K562 (cell line): ENCODE data around the gene ATXN7L2. TPM values are rescaled to one million over a fixed set of nuclear protein-coding genes. Genes with fewer than 3 reads are reported as not detected.
A peak's percentile ranks its signal among the peaks of the same experiment; 100 is the strongest.

ENCODE experiments used
- ATAC-seq: fragments of 200-7000 bp; cut with Tn5 transposase; 3 replicates; pipeline ENCODE4 v1.9.1; 2020; ENCODE audit warnings: moderate library complexity
- BruUV-seq: library from RNA; stranded (reverse); fragments of 400-500 nt; replicated peaks from 2 replicates; lab custom pipeline; 2021; lab: Mats Ljungman, UMichigan
- CTCF ChIA-PET: fragments of 300-600 bp; formaldehyde crosslinking; extraction: SDS; loops from one replicate; lab custom pipeline; 2021; ENCODE audit warnings: low intra/inter-chr PET ratio; lab: Yijun Ruan, JAX
- POLR2A ChIA-PET: fragments of 300-600, 350-650 bp; sonication (Branson Sonifier 250); formaldehyde crosslinking; extraction: SDS; loops from one replicate; lab custom pipeline; 2021; ENCODE audit warnings: antibody characterized with exemption, inconsistent platforms; lab: Yijun Ruan, JAX
- DNase-seq, 4 experiments: peaks; one replicate each; pipeline versions ENCODE4 v3.0.0 to v3.0.0-alpha.2; 2011 to 2018; ENCODE audit warnings: low spot score in 3 of 4, mixed read lengths in 3 of 4; ENCODE audit errors: extremely low read depth in 1 of 4
- FAIRE-seq: peaks from 2 replicates; lab custom pipeline; 2011; peaks lifted over from hg19 to GRCh38; lab: Jason Lieb, UNC
- H2AFZ ChIP-seq: 2 replicates; pipeline ENCODE4 v1.6.0; 2011; ENCODE audit warnings: low read depth, low read length, control low read depth, inconsistent platforms
- H3K27ac ChIP-seq: fragments of 200-600 bp; 3 replicates; pipeline ENCODE4 v1.8.0; 2011; ENCODE audit warnings: low read depth, mild to moderate bottlenecking, control low read depth, inconsistent platforms, low read length, moderate library complexity, mixed read lengths; ENCODE audit errors: extremely low read depth
- H3K27me3 ChIP-seq, 2 experiments: fragments of 300-600 bp in 1 of 2; 2 replicates in 1 of 2; 3 replicates in 1 of 2; pipeline versions ENCODE4 v1.6.0 to v1.8.0; 2011; ENCODE audit warnings: inconsistent platforms in 2 of 2, low read length in 2 of 2, mild to moderate bottlenecking in 1 of 2, mixed read lengths in 1 of 2, moderate library complexity in 1 of 2; ENCODE audit not compliant: control insufficient read depth in 2 of 2, insufficient read depth in 2 of 2
- H3K36me3 ChIP-seq: fragments of 300-600 bp; 3 replicates; pipeline ENCODE4 v1.8.0; 2011; ENCODE audit warnings: mild to moderate bottlenecking, low read length, inconsistent platforms; ENCODE audit not compliant: control insufficient read depth, insufficient read depth
- H3K4me1 ChIP-seq, 2 experiments: fragments of 200-600 bp in 1 of 2; replicated peaks in 1 of 2; 2 replicates in 1 of 2; 3 replicates in 1 of 2; pipeline versions ENCODE4 v1.5.1 to v1.8.0; 2011; ENCODE audit warnings: inconsistent platforms in 2 of 2, low read length in 2 of 2, mild to moderate bottlenecking in 1 of 2, mixed read lengths in 1 of 2, moderate library complexity in 1 of 2; ENCODE audit not compliant: control insufficient read depth in 2 of 2, insufficient read depth in 2 of 2
- H3K4me2 ChIP-seq: 2 replicates; pipeline ENCODE4 v1.6.1; 2011; ENCODE audit warnings: low read length, control low read depth, inconsistent platforms, mixed read lengths; ENCODE audit not compliant: insufficient read depth
- H3K4me3 ChIP-seq: fragments of 200-600 bp; sonication (generic), shearing (Covaris generic); 2 replicates; pipeline ENCODE4 v1.5.1; 2016; ENCODE audit warnings: control low read depth, inconsistent platforms
- H3K79me2 ChIP-seq: fragments of 200-600 bp; 3 replicates; pipeline ENCODE4 v1.8.0; 2011; ENCODE audit warnings: low read length, inconsistent platforms; ENCODE audit not compliant: control insufficient read depth, insufficient read depth
- H3K9ac ChIP-seq, 2 experiments: 2 replicates each; pipeline versions ENCODE4 v1.6.0 to v1.6.1; 2011; ENCODE audit warnings: low read depth in 2 of 2, low read length in 2 of 2, control low read depth in 1 of 2, inconsistent platforms in 1 of 2, mild to moderate bottlenecking in 1 of 2, mixed read lengths in 1 of 2; ENCODE audit not compliant: insufficient read depth in 1 of 2
- H3K9me1 ChIP-seq: one replicate; pipeline ENCODE4 v1.6.0; 2011; ENCODE audit warnings: inconsistent platforms, mild to moderate bottlenecking, low read length, moderate library complexity; ENCODE audit not compliant: control insufficient read depth, insufficient read depth
- H3K9me3 ChIP-seq: replicated peaks from 2 replicates; pipeline ENCODE4 v1.5.1; 2011; ENCODE audit warnings: low read depth, low read length, inconsistent platforms; ENCODE audit not compliant: control insufficient read depth, insufficient read depth
- H4K20me1 ChIP-seq: replicated peaks from 2 replicates; pipeline ENCODE4 v1.6.1; 2011; ENCODE audit warnings: low read length, inconsistent platforms, mixed read lengths; ENCODE audit not compliant: control insufficient read depth, insufficient read depth
- ADNP ChIP-seq: fragments of 200-800 bp; sonication (Bioruptor generic); IDR thresholded peaks from 2 replicates; pipeline ENCODE4 v1.6.1; 2016; ENCODE audit warnings: missing genetic modification characterization, missing compliant biosample characterization
- CXXC5 ChIP-seq: fragments of 250-450 bp; sonication (Bioruptor Pico); IDR thresholded peaks from 2 replicates; pipeline ENCODE4 v1.8.0; 2022; ENCODE audit warnings: inconsistent platforms, mild to moderate bottlenecking, moderate library complexity
- ESRRA ChIP-seq: fragments of 450-650 bp; IDR thresholded peaks from 2 replicates; pipeline ENCODE4 v1.6.1; 2014; ENCODE audit warnings: low read depth, mild to moderate bottlenecking, moderate library complexity, borderline replicate concordance
- HDAC6 ChIP-seq: IDR thresholded peaks from 2 replicates; pipeline ENCODE4 v1.6.1; 2012; ENCODE audit warnings: low read depth, mild to moderate bottlenecking, control low read depth, inconsistent platforms, low read length, moderate library complexity
- HOXB6 ChIP-seq: fragments of 250-450 bp; sonication (Bioruptor Pico); IDR thresholded peaks from 2 replicates; pipeline ENCODE4 v1.5.1; 2022; ENCODE audit warnings: mild to moderate bottlenecking, borderline replicate concordance
- KDM1A ChIP-seq, 2 experiments: fragments of 450-650 bp; IDR thresholded peaks; 2 replicates each; pipeline ENCODE4 v1.6.1; 2016; ENCODE audit warnings: mild to moderate bottlenecking in 2 of 2
- POLR2AphosphoS2 ChIP-seq: IDR thresholded peaks from 2 replicates; pipeline ENCODE4 v1.6.1; 2012; ENCODE audit warnings: low read length, improper control_type of control experiment
- WGBS: fragments of 100-300 bp; shearing (Covaris generic); methylation state at CpG from one replicate; pipeline ENCODE4 v1.1.6; 2016; ENCODE audit warnings: low coverage, mixed read lengths; ENCODE audit not compliant: insufficient coverage; ENCODE audit errors: missing lambda C conversion rate; 5-methylcytosine and 5-hydroxymethylcytosine counted together
- in situ Hi-C: fragments of 300-500 bp; cut with MboI; formaldehyde crosslinking; loops from 4 replicates; pipeline ENCODE4 v1.15.0; 2018; ENCODE audit warnings: inconsistent platforms, mixed read lengths
- intact Hi-C: fragments of 100-400 bp; cut with micrococcal nuclease; formaldehyde crosslinking; loops from 2 replicates; pipeline ENCODE4 v1.14.2; 2022
- polyA plus RNA-seq, 8 experiments: library from polyadenylated mRNA; depleted of rRNA in 4 of 8; stranded (reverse) in 5 of 8; unstranded in 3 of 8; fragments of >200 nt; fragmentation: Nextera tagmentation in 2 of 8; fragmentation: Illumina TruSeq in 1 of 8; extraction: Ambion mirVana in 2 of 8; extraction: Trizol in 1 of 8; gene quantifications; 2 replicates each; pipeline versions ENCODE4 v1.2.1 to v1.2.3, GENCODE V29; 2011 to 2014; ENCODE audit warnings: inconsistent platforms in 1 of 8, missing spikeins in 1 of 8
- total RNA-seq, 7 experiments: library from RNA; depleted of rRNA in 6 of 7; stranded (reverse); fragments of >200 nt in 6 of 7; fragmentation: Illumina TruSeq in 2 of 7; extraction: Trizol in 2 of 7; gene quantifications; 2 replicates each; pipeline versions ENCODE4 v1.2.1 to v1.2.3, GENCODE V29; 2011 to 2021; ENCODE audit warnings: low replicate concordance in 1 of 7
- TF ChIP-seq, protein P1 (sequence below): sonication (generic); formaldehyde crosslinking; IDR thresholded peaks from 2 replicates; pipeline ENCODE4 v1.8.0; 2022; ENCODE audit warnings: mild to moderate bottlenecking, missing genetic modification reagents
- TF ChIP-seq, protein P2 (sequence below): sonication (generic); formaldehyde crosslinking; IDR thresholded peaks from 2 replicates; pipeline ENCODE4 v1.8.0; 2022; ENCODE audit warnings: missing genetic modification reagents, mild to moderate bottlenecking, moderate library complexity, borderline replicate concordance
- TF ChIP-seq, protein P3 (sequence below): sonication (generic); formaldehyde crosslinking; IDR thresholded peaks from 2 replicates; pipeline ENCODE4 v1.8.1; 2023; ENCODE audit warnings: missing genetic modification reagents, mild to moderate bottlenecking, borderline replicate concordance

Gene ATXN7L2
- total and polyA plus RNA-seq, 9 of the 15 experiments (the other 6 are each of a cell fraction or from before 2014, with no cell fraction given) = 0.21 to 10.4 (median 5.8) TPM

DNA sequence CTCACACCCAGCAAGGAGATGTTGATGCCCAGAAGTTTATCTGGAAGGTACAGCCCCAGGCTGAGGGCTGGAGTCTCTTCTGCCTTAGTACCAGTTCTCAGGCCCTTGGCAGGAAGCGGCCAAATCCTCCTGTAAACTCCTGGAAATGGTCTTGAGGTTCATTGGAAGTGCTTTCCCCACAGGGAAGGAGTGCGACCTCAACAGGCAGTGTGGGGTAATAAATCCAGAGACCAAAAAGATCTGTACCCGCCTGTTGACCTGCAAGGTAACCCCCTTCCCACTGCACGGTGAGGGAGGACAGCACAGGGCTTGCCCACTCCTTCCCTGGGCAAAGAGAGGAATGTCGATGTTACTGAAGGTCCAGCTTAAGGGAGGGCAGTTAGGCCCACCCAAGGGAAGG, 4.5 kb downstream of the ATXN7L2 start (continued):
- TF ChIP-seq, protein P1, sequence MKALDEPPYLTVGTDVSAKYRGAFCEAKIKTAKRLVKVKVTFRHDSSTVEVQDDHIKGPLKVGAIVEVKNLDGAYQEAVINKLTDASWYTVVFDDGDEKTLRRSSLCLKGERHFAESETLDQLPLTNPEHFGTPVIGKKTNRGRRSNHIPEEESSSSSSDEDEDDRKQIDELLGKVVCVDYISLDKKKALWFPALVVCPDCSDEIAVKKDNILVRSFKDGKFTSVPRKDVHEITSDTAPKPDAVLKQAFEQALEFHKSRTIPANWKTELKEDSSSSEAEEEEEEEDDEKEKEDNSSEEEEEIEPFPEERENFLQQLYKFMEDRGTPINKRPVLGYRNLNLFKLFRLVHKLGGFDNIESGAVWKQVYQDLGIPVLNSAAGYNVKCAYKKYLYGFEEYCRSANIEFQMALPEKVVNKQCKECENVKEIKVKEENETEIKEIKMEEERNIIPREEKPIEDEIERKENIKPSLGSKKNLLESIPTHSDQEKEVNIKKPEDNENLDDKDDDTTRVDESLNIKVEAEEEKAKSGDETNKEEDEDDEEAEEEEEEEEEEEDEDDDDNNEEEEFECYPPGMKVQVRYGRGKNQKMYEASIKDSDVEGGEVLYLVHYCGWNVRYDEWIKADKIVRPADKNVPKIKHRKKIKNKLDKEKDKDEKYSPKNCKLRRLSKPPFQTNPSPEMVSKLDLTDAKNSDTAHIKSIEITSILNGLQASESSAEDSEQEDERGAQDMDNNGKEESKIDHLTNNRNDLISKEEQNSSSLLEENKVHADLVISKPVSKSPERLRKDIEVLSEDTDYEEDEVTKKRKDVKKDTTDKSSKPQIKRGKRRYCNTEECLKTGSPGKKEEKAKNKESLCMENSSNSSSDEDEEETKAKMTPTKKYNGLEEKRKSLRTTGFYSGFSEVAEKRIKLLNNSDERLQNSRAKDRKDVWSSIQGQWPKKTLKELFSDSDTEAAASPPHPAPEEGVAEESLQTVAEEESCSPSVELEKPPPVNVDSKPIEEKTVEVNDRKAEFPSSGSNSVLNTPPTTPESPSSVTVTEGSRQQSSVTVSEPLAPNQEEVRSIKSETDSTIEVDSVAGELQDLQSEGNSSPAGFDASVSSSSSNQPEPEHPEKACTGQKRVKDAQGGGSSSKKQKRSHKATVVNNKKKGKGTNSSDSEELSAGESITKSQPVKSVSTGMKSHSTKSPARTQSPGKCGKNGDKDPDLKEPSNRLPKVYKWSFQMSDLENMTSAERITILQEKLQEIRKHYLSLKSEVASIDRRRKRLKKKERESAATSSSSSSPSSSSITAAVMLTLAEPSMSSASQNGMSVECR (CRISPR knock-in tag) = 0 out of 2 replicates have a peak, but pooled peaks have one; percentile 0
- no peak for TF ChIP-seq KDM1A (IDR thresholded peaks at IDR 0.05)
- TF ChIP-seq, all 486 proteins: peak for 3

DNA sequence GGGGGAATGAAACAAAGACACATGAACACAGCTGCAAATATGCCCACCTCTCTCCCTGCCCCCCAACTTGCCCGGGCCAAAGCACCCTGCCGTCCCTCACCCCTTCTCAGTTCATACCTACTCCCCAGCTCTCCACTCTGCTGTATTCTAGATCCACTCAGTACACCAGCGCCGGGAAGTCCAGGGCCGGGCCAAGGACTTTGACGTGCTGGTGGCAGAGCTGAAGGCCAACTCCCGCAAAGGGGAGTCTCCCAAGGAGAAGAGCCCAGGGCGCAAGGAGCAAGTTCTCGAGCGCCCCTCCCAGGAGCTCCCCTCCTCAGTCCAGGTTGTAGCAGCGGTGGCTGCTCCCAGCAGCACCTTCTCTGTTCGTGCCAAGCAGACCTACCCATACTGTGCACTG, 5.0 kb downstream of the ATXN7L2 start:
- in situ Hi-C loops (no loop called here), intact Hi-C loops (no loop called here)
- Histone ChIP-seq H3K9ac (no peak overlapping the region), H3K4me2 (no peak overlapping the region), H3K4me3 (no peak overlapping the region), H3K27me3 (no peaks in the 10 kb centered on the region), H3K36me3 (peaks cover 56% of the 10 kb centered on the region; the same call in 2 of the 3 replicates), H3K9me3 (no peaks in the 10 kb centered on the region), H2AFZ (no peak overlapping the region), H3K9me1 (no peaks in the 10 kb centered on the region), H3K79me2 (peaks cover 9% of the 10 kb centered on the region; the same call in 2 of the 3 replicates), H3K4me1 (peaks cover 16 to 26% of the 10 kb centered on the region in 2 experiments; a peak in 4 of 5 replicates), H4K20me1 (no peaks in the 10 kb centered on the region), H3K27ac (no peak overlapping the region)
- WGBS = 80% methylated on average over 12 of the region's 12 CpGs
- no peak for ATAC-seq
- DNase-seq = no peak
- ChIA-PET CTCF (no interaction called here), POLR2A (interaction anchor here (0.6 to 1.5 kb wide), 4 partner anchors 20 to 546 kb away, joined by 3 to 4 read pairs (median 4); partner anchors contain the start of genes SARS1 and STRIP1)
- FAIRE-seq = no peak
- no TSS peak for BruUV-seq
- TF ChIP-seq HOXB6 (CRISPR knock-in tag) (no peak), POLR2AphosphoS2 (no peak), ADNP (tag) (no peak), HDAC6 (no peak), ESRRA (no peak), CXXC5 (CRISPR knock-in tag) (no peak)
- TF ChIP-seq, protein P2, sequence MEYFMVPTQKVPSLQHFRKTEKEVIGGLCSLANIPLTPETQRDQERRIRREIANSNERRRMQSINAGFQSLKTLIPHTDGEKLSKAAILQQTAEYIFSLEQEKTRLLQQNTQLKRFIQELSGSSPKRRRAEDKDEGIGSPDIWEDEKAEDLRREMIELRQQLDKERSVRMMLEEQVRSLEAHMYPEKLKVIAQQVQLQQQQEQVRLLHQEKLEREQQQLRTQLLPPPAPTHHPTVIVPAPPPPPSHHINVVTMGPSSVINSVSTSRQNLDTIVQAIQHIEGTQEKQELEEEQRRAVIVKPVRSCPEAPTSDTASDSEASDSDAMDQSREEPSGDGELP (CRISPR knock-in tag) = no peak
- TF ChIP-seq, protein P3, sequence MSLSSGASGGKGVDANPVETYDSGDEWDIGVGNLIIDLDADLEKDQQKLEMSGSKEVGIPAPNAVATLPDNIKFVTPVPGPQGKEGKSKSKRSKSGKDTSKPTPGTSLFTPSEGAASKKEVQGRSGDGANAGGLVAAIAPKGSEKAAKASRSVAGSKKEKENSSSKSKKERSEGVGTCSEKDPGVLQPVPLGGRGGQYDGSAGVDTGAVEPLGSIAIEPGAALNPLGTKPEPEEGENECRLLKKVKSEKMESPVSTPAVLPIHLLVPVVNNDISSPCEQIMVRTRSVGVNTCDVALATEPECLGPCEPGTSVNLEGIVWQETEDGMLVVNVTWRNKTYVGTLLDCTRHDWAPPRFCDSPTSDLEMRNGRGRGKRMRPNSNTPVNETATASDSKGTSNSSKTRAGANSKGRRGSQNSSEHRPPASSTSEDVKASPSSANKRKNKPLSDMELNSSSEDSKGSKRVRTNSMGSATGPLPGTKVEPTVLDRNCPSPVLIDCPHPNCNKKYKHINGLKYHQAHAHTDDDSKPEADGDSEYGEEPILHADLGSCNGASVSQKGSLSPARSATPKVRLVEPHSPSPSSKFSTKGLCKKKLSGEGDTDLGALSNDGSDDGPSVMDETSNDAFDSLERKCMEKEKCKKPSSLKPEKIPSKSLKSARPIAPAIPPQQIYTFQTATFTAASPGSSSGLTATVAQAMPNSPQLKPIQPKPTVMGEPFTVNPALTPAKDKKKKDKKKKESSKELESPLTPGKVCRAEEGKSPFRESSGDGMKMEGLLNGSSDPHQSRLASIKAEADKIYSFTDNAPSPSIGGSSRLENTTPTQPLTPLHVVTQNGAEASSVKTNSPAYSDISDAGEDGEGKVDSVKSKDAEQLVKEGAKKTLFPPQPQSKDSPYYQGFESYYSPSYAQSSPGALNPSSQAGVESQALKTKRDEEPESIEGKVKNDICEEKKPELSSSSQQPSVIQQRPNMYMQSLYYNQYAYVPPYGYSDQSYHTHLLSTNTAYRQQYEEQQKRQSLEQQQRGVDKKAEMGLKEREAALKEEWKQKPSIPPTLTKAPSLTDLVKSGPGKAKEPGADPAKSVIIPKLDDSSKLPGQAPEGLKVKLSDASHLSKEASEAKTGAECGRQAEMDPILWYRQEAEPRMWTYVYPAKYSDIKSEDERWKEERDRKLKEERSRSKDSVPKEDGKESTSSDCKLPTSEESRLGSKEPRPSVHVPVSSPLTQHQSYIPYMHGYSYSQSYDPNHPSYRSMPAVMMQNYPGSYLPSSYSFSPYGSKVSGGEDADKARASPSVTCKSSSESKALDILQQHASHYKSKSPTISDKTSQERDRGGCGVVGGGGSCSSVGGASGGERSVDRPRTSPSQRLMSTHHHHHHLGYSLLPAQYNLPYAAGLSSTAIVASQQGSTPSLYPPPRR = 0 out of 2 replicates have a peak, but pooled peaks have one; percentile 9
